ENCODE measurements around the gene MARK3.

DNA sequence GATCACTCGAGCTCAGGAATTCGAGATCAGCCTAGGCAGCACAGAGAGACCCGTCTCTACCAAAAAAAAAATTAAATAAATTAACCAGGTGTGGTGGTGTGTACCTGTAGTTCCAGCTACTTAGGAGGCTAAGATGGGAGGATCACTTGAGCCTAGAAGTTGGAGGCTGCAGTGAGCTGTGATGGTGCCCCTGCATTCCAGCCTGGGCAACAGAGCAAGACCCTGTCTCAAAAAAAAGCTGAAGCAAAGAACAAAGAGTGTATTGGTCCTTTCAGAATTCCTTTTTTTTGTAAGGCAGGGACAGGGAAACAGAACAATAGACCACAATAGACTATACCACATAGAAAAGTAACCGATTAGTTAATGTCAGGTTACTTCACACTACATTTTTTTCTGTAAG lies 47.4 kb downstream of the MARK3 start:
- TF ChIP-seq, protein P1, sequence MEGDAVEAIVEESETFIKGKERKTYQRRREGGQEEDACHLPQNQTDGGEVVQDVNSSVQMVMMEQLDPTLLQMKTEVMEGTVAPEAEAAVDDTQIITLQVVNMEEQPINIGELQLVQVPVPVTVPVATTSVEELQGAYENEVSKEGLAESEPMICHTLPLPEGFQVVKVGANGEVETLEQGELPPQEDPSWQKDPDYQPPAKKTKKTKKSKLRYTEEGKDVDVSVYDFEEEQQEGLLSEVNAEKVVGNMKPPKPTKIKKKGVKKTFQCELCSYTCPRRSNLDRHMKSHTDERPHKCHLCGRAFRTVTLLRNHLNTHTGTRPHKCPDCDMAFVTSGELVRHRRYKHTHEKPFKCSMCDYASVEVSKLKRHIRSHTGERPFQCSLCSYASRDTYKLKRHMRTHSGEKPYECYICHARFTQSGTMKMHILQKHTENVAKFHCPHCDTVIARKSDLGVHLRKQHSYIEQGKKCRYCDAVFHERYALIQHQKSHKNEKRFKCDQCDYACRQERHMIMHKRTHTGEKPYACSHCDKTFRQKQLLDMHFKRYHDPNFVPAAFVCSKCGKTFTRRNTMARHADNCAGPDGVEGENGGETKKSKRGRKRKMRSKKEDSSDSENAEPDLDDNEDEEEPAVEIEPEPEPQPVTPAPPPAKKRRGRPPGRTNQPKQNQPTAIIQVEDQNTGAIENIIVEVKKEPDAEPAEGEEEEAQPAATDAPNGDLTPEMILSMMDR (IDR thresholded peaks at IDR 0.05) = no peak
- TF ChIP-seq POLR2A (IDR thresholded peaks at IDR 0.05) = no peak
